ENCODE results near the gene PHOSPHO2. TPM values are rescaled to one million over a fixed set of nuclear protein-coding genes. Genes with fewer than 3 reads are reported as not detected.
A peak's percentile ranks its signal among the peaks of the same experiment; 100 is the strongest.

PHOSPHO2 gene
- total RNA-seq, 1 donor from 2014 or later: 3.2 TPM

- Histone ChIP-seq H3K4me1 (peaks cover 9% of the 10 kb centered on the region), H3K27ac (replicated peaks) (no peak overlapping the region), H3K36me3 (no peaks in the 10 kb centered on the region), H3K27me3 (ENCODE audit: low read depth) (no peaks in the 10 kb centered on the region), H3K4me3 (no peak overlapping the region), H3K9me3 (replicated peaks) (no peaks in the 10 kb centered on the region)
- intact Hi-C loops (cut with micrococcal nuclease): no loop called here
- no peak for TF ChIP-seq CTCF (IDR thresholded peaks at IDR 0.05; ENCODE audit: borderline replicate concordance)
- no peak for DNase-seq
Measured at GRCh38 chr2:169729274-169729605, 35.0 kb downstream of the PHOSPHO2 start.

- Histone ChIP-seq H3K36me3 (no peaks in the 10 kb centered on the region), H3K27me3 (ENCODE audit: low read depth) (no peaks in the 10 kb centered on the region), H3K4me1 (peaks cover 16% of the 10 kb centered on the region), H3K27ac (replicated peaks) (no peak overlapping the region), H3K9me3 (replicated peaks) (no peaks in the 10 kb centered on the region), H3K4me3 (no peak overlapping the region)
- intact Hi-C loops (cut with micrococcal nuclease): no loop called here
- DNase-seq: no peak
- no peak for TF ChIP-seq CTCF (IDR thresholded peaks at IDR 0.05; ENCODE audit: borderline replicate concordance)
Measured at GRCh38 chr2:169732075-169732474, 37.8 kb downstream of the PHOSPHO2 start.

- Histone ChIP-seq H3K9me3 (replicated peaks) (no peaks in the 10 kb centered on the region), H3K36me3 (no peaks in the 10 kb centered on the region), H3K4me3 (peak overlapping the region; percentile 78), H3K4me1 (peaks cover 16% of the 10 kb centered on the region), H3K27me3 (ENCODE audit: low read depth) (no peaks in the 10 kb centered on the region), H3K27ac (replicated peaks) (peak overlapping the region; percentile 75)
- no peak for TF ChIP-seq CTCF (IDR thresholded peaks at IDR 0.05; ENCODE audit: borderline replicate concordance)
- DNase-seq: no peak
- intact Hi-C loops (cut with micrococcal nuclease): no loop called here
Measured at GRCh38 chr2:169732583-169733358, 38.5 kb downstream of the PHOSPHO2 start.

- H3K27ac ChIP-seq (replicated peaks): peak overlapping the region; percentile 75
- H3K4me1 ChIP-seq: peaks cover 16% of the 10 kb centered on the region
- H3K36me3 ChIP-seq: no peaks in the 10 kb centered on the region
- H3K4me3 ChIP-seq: peak overlapping the region; percentile 78
- H3K27me3 ChIP-seq (ENCODE audit: low read depth): no peaks in the 10 kb centered on the region
- TF ChIP-seq CTCF (IDR thresholded peaks at IDR 0.05; ENCODE audit: borderline replicate concordance): no peak
- DNase-seq: no peak
- intact Hi-C loops (cut with micrococcal nuclease): no loop called here
- H3K9me3 ChIP-seq (replicated peaks): no peaks in the 10 kb centered on the region
Measured at GRCh38 chr2:169734169-169734847, 40.0 kb downstream of the PHOSPHO2 start.

- no peak for DNase-seq
- TF ChIP-seq CTCF (IDR thresholded peaks at IDR 0.05; ENCODE audit: borderline replicate concordance): no peak
- peaks cover 16% of the 10 kb centered on the region for H3K4me1 ChIP-seq
- H3K36me3 ChIP-seq: no peaks in the 10 kb centered on the region
- no peaks in the 10 kb centered on the region for H3K9me3 ChIP-seq (replicated peaks)
- no peaks in the 10 kb centered on the region for H3K27me3 ChIP-seq (ENCODE audit: low read depth)
- peak overlapping the region; percentile 78 for H3K4me3 ChIP-seq
- intact Hi-C loops (cut with micrococcal nuclease): no loop called here
- H3K27ac ChIP-seq (replicated peaks): peak overlapping the region; percentile 69
Measured at GRCh38 chr2:169735623-169736022, 41.4 kb downstream of the PHOSPHO2 start.
